ENCODE measurements around the gene NCEH1.

Gene NCEH1

DNA sequence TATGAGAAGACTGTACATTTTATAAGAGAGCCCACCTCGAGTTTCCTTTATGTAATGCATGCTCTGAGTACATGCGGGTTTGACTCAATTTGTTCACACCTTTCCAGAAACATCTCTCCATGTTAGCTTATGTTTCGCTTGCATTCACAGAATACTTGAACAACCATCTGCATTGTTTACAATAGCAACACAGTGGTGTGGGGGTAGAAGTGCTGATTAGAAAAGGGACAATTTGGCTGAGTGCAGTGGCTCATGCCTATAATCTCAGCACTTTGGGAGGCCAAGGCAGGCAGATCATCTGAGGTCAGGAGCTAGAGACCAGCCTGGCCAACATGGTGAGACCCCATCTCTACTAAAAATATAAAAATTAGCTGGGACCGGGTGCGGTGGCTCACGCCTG is 60.9 kb downstream of the NCEH1 start:
- Mint-ChIP-seq H3K36me3 (ENCODE audit: low read depth) (no peaks in the 10 kb centered on the region), H3K4me1 (no peaks in the 10 kb centered on the region), H3K4me3 (no peak overlapping the region), H3K27ac (no peak overlapping the region), H3K27me3 (ENCODE audit: low read depth, poor library complexity) (no peaks in the 10 kb centered on the region), H3K9me3 (no peaks in the 10 kb centered on the region)
- TF ChIP-seq, protein P1, sequence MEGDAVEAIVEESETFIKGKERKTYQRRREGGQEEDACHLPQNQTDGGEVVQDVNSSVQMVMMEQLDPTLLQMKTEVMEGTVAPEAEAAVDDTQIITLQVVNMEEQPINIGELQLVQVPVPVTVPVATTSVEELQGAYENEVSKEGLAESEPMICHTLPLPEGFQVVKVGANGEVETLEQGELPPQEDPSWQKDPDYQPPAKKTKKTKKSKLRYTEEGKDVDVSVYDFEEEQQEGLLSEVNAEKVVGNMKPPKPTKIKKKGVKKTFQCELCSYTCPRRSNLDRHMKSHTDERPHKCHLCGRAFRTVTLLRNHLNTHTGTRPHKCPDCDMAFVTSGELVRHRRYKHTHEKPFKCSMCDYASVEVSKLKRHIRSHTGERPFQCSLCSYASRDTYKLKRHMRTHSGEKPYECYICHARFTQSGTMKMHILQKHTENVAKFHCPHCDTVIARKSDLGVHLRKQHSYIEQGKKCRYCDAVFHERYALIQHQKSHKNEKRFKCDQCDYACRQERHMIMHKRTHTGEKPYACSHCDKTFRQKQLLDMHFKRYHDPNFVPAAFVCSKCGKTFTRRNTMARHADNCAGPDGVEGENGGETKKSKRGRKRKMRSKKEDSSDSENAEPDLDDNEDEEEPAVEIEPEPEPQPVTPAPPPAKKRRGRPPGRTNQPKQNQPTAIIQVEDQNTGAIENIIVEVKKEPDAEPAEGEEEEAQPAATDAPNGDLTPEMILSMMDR (IDR thresholded peaks at IDR 0.05): no peak
- DNase-seq: no peak

DNA sequence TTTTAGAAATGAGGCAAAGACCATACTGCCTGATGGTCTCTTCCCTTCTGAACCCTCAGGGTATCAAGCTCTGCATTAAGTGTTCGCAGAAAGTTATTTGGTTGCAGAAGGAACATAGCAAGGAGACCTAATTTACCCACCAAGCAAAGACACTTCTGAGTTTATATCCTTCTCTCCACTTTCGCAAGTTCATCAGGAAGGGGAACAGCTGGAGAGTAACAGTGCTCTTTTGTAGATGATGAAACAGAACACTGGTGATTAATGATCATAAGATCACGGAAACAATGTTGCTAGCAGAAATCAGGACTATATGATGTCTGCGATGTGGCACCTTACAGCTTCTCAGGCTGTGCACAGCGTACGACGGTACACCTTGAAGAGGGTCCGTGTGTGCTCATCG is 62.1 kb downstream of the NCEH1 start:
- no peak for DNase-seq
- Mint-ChIP-seq H3K4me1 (no peaks in the 10 kb centered on the region), H3K4me3 (no peak overlapping the region), H3K9me3 (no peaks in the 10 kb centered on the region), H3K27ac (no peak overlapping the region), H3K36me3 (ENCODE audit: low read depth) (no peaks in the 10 kb centered on the region), H3K27me3 (ENCODE audit: low read depth, poor library complexity) (no peaks in the 10 kb centered on the region)
- TF ChIP-seq, protein P1 (IDR thresholded peaks at IDR 0.05): no peak

DNA sequence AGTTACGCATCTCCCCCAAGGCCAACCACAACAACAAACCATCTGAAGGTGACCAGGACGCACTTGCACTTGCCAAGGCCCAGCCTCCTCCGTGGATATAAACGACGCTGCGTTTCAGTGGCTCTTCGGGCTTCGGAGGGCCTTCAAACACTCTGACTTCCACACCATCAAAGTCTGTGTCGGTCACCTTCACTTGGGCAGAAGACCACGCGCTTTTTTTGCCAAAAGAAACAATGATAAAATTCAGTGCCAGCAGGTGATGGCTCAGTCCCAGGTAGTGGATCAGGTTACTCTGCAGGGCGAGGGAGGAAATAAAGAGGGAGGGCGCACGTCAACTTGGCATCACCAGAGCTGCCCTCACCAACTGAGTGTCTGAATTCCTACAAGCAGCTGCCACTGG is 63.0 kb downstream of the NCEH1 start:
- H3K4me3 Mint-ChIP-seq: no peak overlapping the region
- H3K36me3 Mint-ChIP-seq (ENCODE audit: low read depth): peaks cover under 1% of the 10 kb centered on the region
- H3K27me3 Mint-ChIP-seq (ENCODE audit: low read depth, poor library complexity): no peaks in the 10 kb centered on the region
- no peaks in the 10 kb centered on the region for H3K9me3 Mint-ChIP-seq
- DNase-seq: no peak
- no peak overlapping the region for H3K27ac Mint-ChIP-seq
- H3K4me1 Mint-ChIP-seq: no peaks in the 10 kb centered on the region
- TF ChIP-seq, protein P1 (IDR thresholded peaks at IDR 0.05): no peak

DNA sequence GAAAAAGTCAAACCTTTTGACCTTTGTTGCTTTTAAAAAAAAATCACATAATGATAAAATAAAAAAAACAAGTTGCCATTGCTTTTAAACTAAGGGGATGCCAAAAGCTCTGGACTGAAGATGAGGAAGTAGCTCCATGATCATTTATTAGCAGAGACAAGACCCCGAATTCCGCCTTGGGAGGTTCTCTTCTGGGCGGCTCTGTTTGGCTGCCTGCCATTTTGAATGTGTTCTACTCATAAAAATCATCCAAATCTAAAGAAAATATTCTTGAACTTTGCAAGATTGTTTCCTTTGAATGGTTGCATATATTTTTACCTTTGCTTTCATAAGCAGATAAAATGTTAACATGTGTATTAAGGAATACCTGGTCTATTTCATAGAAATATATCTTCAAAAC is 63.8 kb downstream of the NCEH1 start:
- Mint-ChIP-seq H3K27me3 (ENCODE audit: low read depth, poor library complexity) (no peaks in the 10 kb centered on the region), H3K36me3 (ENCODE audit: low read depth) (peaks cover 4% of the 10 kb centered on the region), H3K4me3 (no peak overlapping the region), H3K9me3 (no peaks in the 10 kb centered on the region), H3K4me1 (no peaks in the 10 kb centered on the region), H3K27ac (no peak overlapping the region)
- DNase-seq: no peak
- TF ChIP-seq, protein P1 (IDR thresholded peaks at IDR 0.05): no peak

DNA sequence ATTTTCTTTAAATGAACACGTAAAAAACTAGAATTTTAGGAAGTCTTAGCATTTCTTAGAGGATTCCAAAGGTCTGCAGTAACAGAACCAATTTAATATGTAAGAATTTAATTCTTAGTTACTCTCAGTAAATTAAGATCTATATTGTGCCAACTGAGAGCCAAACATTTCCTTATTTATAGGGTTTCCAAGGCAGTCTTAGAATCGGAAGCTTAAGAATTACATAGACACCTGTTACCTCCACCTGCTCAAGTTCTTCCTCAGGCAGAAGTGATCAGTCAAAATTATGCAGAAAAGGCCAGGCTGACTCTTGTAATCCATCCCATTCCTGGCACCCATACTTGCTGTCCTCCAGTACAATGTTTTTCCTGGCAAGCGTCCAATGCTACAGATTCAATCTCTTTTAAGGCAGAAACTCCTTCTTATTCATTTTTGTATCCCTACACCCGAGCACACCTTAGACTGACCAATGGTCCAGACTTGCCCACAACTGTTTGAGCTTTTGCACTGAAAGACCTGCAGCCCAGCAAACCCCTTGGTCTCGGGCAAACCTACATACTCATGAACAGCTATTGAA is 64.3 kb downstream of the NCEH1 start:
- Mint-ChIP-seq H3K27ac (no peak overlapping the region), H3K36me3 (ENCODE audit: low read depth) (peaks cover 9% of the 10 kb centered on the region), H3K4me1 (no peaks in the 10 kb centered on the region), H3K27me3 (ENCODE audit: low read depth, poor library complexity) (no peaks in the 10 kb centered on the region), H3K4me3 (no peak overlapping the region), H3K9me3 (no peaks in the 10 kb centered on the region)
- DNase-seq: no peak
- TF ChIP-seq, protein P1 (IDR thresholded peaks at IDR 0.05): no peak

DNA sequence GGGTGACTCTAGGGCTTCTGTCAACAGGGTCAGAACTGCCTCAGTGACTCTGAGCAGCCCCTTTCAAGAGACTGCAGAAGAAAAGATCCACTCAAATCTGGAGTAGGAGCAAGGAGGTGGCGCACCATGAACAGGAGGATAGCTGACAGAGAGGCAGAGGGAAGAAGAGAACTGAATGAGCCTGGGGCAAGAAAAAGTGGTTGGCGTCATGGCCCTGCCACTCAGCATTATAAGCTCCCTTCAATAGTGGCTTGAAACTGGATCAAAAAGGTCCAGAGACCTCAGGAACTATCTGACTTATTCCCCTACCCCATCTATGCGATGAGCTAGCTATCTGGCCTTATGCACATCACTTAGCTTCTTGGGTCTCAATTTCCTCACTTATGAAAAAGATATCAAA is 66.6 kb downstream of the NCEH1 start:
- Mint-ChIP-seq H3K4me1 (no peaks in the 10 kb centered on the region), H3K27ac (no peak overlapping the region), H3K9me3 (no peaks in the 10 kb centered on the region), H3K4me3 (no peak overlapping the region), H3K27me3 (ENCODE audit: low read depth, poor library complexity) (no peaks in the 10 kb centered on the region), H3K36me3 (ENCODE audit: low read depth) (peaks cover 10% of the 10 kb centered on the region)
- TF ChIP-seq, protein P1 (IDR thresholded peaks at IDR 0.05): no peak
- DNase-seq: no peak

All from nephron progenitor cell (in vitro differentiated cells).